Activated CD8-positive, alpha-beta memory T cell treated with anti-CD3 and anti-CD28 coated beads, Interleukin-2, amount 50 U/mL, for 48 hours (primary cell): ENCODE data around the gene MRNIP.
"Not testable (repeated sequence)": the region's sequence is repeated elsewhere in the genome, so short reads cannot be mapped to it uniquely, and the experiment has no call there.

Experiments used
- DNase-seq: peaks from one replicate; pipeline ENCODE4 v3.0.0-alpha.2; 2020

The MRNIP gene

GRCh38 chr5:179837076-179838011 is 21.3 kb downstream of the MRNIP start:
- DNase-seq, result no peak

GRCh38 chr5:179836225-179837019 is 22.2 kb downstream of the MRNIP start:
- DNase-seq, result peak; percentile 69

GRCh38 chr5:179834871-179835270 is 23.7 kb downstream of the MRNIP start:
- not testable (repeated sequence) for DNase-seq

- no peak for DNase-seq
These were observed 24.5 kb downstream of the MRNIP start for GRCh38 chr5:179834120-179834519.

GRCh38 chr5:179833709-179834070 is 24.9 kb downstream of the MRNIP start:
- DNase-seq, result no peak

- DNase-seq, result no peak
These were observed 25.4 kb downstream of the MRNIP start for GRCh38 chr5:179833056-179833708.

- no peak for DNase-seq
These were observed 26.4 kb downstream of the MRNIP start for GRCh38 chr5:179832039-179832745.

GRCh38 chr5:179830818-179831468 is 27.7 kb downstream of the MRNIP start:
- no peak for DNase-seq

GRCh38 chr5:179829732-179830435 is 28.7 kb downstream of the MRNIP start:
- no peak for DNase-seq

GRCh38 chr5:179828756-179829421 is 29.7 kb downstream of the MRNIP start:
- no peak for DNase-seq

GRCh38 chr5:179827680-179828079 is 30.9 kb downstream of the MRNIP start:
- DNase-seq, result peak; percentile 78

GRCh38 chr5:179825655-179826182 is 32.9 kb downstream of the MRNIP start:
- no peak for DNase-seq

GRCh38 chr5:179824745-179825112 is 33.9 kb downstream of the MRNIP start:
- DNase-seq, result no peak

GRCh38 chr5:179823937-179824744 is 34.5 kb downstream of the MRNIP start:
- no peak for DNase-seq

- DNase-seq, result no peak
These were observed 36.1 kb downstream of the MRNIP start for GRCh38 chr5:179822444-179822990.

- DNase-seq, result no peak
These were observed 36.6 kb downstream of the MRNIP start for GRCh38 chr5:179822059-179822432.

GRCh38 chr5:179821298-179822058 is 37.1 kb downstream of the MRNIP start:
- DNase-seq, result peak; percentile 88

GRCh38 chr5:179820483-179821297 is 37.9 kb downstream of the MRNIP start, which contains the start of gene SQSTM1:
Gene SQSTM1 (plus strand): TSS chr5:179820905. CDS start chr5:179820937, 32 bp downstream.
- peak; percentile 94 for DNase-seq
